Right lobe of liver (tissue), 6 donors: ENCODE results near the gene MAD2L1BP. TPM values are rescaled to one million over a fixed set of nuclear protein-coding genes. Genes with fewer than 3 reads are reported as not detected.
"Not testable (repeated sequence)": the region's sequence is repeated elsewhere in the genome, so short reads cannot be mapped to it uniquely, and the experiment has no call there.

Experiments
- ATAC-seq, 4 donors: fragments of 200-7000 bp; cut with Tn5 transposase; one replicate each; pipeline ENCODE4 v1.9.1; 2020; ENCODE audit warnings: mild to moderate bottlenecking in 4 of 4, moderate library complexity in 4 of 4
- DNase-seq, 3 donors: peaks; one replicate each; pipeline ENCODE4 v3.0.0-alpha.2; 2020
- H3K27ac ChIP-seq, 3 donors: fragments of 200-600 bp; one replicate each; pipeline ENCODE4 v1.8.0; 2022
- H3K27me3 ChIP-seq, 2 donors: fragments of 200-600 bp; one replicate each; pipeline ENCODE4 v1.8.0; 2022
- H3K36me3 ChIP-seq, 4 donors: fragments of 200-600 bp; sonication (generic) in 1 of 4; one replicate each; pipeline versions ENCODE4 v1.5.1 to v1.8.0; 2017 to 2022; ENCODE audit warnings: control low read depth in 1 of 4
- H3K4me1 ChIP-seq, 4 donors: fragments of 200-600 bp; sonication (generic) in 1 of 4; one replicate each; pipeline versions ENCODE4 v1.5.1 to v1.8.0; 2017 to 2022; ENCODE audit warnings: control low read depth in 1 of 4
- H3K4me3 ChIP-seq, 3 donors: fragments of 200-600 bp; one replicate each; pipeline ENCODE4 v1.8.0; 2022
- H3K9me3 ChIP-seq, 4 donors: fragments of 200-600 bp; sonication (generic) in 1 of 4; one replicate each; pipeline versions ENCODE4 v1.5.1 to v1.8.0; 2017 to 2022; ENCODE audit warnings: control low read depth in 1 of 4
- CTCF ChIP-seq, 4 donors: fragments of 200-600 bp in 3 of 4; fragments of 450-650 bp in 1 of 4; IDR thresholded peaks; one replicate each; pipeline versions ENCODE4 v1.5.1 to v1.8.0; 2016 to 2022; ENCODE audit warnings: antibody characterized with exemption in 4 of 4, mild to moderate bottlenecking in 2 of 4
- POLR2A ChIP-seq: fragments of 450-650 bp; IDR thresholded peaks from one replicate; pipeline ENCODE4 v1.6.1; 2017; ENCODE audit warnings: antibody characterized with exemption, mild to moderate bottlenecking
- WGBS: methylation state at CpG from one replicate; pipeline ENCODE4 v1.1.6; 2018; ENCODE audit warnings: low coverage, low lambda C conversion rate; ENCODE audit not compliant: insufficient coverage; ENCODE audit errors: missing lambda C conversion rate; 5-methylcytosine and 5-hydroxymethylcytosine counted together
- intact Hi-C, 2 donors: fragments of 100-400 bp; cut with DNase I; formaldehyde crosslinking; loops; one replicate each; pipeline versions ENCODE4 v1.11.2 to v1.14.1; 2022
- total RNA-seq, 6 experiments: library from RNA; depleted of rRNA in 2 of 6; stranded (reverse); fragments of >200 nt in 2 of 6; fragmentation: NEBNext Ultra II Directional in 3 of 6; extraction: Animal tissue kit (Norgen Biotek cat#: 25700) in 3 of 6; gene quantifications; one replicate each; pipeline versions ENCODE4 v1.1.0 to v1.2.4, GENCODE V29; 2016 to 2023
- donor health status: DM: no; HTN: yes; CAD: no.
- donor health status: DM: no; HTN: no; CAD: no.
- donor health status: DM: no; HTN: no; CAD: no.
- donor health status: DM: no; HTN: yes; CAD: no.
- donor health status: DM: no; HTN: yes; CAD: no.

The MAD2L1BP gene
- total RNA-seq, 6 experiments from 2014 or later, result 11.7 to 31.7 (median 14.6) TPM

- H3K4me1 ChIP-seq, result no peaks in the 10 kb centered on the region
- no peak for TF ChIP-seq CTCF (IDR thresholded peaks at IDR 0.05)
- no peak for TF ChIP-seq POLR2A
- ATAC-seq (no peak), DNase-seq (no peak)
- intact Hi-C loops, result no loop called here
- no peaks in the 10 kb centered on the region for H3K9me3 ChIP-seq
- H3K27ac ChIP-seq, result no peak overlapping the region
- peaks cover 0 to 10% (median 7%) of the 10 kb centered on the region in 4 donors for H3K36me3 ChIP-seq
- peak overlapping the region in 1 of 3 donors; percentile 46 for H3K4me3 ChIP-seq
- no peaks in the 10 kb centered on the region for H3K27me3 ChIP-seq
- 23% methylated on average over 9 of the region's 9 CpGs for WGBS
These were observed 9.9 kb downstream of the MAD2L1BP start for GRCh38 chr6:43645613-43645964.

DNA sequence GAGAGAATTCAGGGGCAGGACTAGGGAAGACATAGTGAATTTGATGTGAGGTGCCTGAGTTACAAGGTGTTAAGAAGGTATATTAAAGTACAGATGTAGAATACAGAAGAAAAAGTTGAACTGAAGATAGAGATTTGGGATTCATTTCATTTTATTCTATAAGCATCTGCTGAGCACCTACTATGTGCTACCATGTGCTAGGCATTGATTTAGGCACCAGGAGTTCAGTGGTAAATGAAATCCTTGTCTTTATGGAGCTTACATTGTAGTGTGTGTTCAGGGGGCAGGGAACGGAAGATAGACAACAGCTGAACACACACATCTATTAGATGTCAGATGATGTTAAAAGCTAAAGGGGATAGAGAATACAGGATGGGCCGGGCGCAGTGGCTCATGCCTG lies 12.0 kb downstream of the MAD2L1BP start:
- no peaks in the 10 kb centered on the region for H3K36me3 ChIP-seq
- intact Hi-C loops, result no loop called here
- H3K4me3 ChIP-seq, result no peak overlapping the region
- ATAC-seq, result no peak
- DNase-seq, result no peak
- TF ChIP-seq POLR2A, result no peak
- no peak for TF ChIP-seq CTCF (IDR thresholded peaks at IDR 0.05)
- WGBS, result 100% methylated on average over 3 of the region's 3 CpGs
- H3K27ac ChIP-seq, result no peak overlapping the region
- no peaks in the 10 kb centered on the region for H3K27me3 ChIP-seq
- H3K9me3 ChIP-seq, result no peaks in the 10 kb centered on the region
- H3K4me1 ChIP-seq, result no peaks in the 10 kb centered on the region

GRCh38 chr6:43648248-43648647 lies 12.6 kb downstream of the MAD2L1BP start:
- Histone ChIP-seq H3K27me3 (no peaks in the 10 kb centered on the region), H3K9me3 (no peaks in the 10 kb centered on the region), H3K4me3 (no peak overlapping the region), H3K36me3 (no peaks in the 10 kb centered on the region), H3K4me1 (no peaks in the 10 kb centered on the region), H3K27ac (no peak overlapping the region)
- no peak for DNase-seq
- ATAC-seq, result no peak
- intact Hi-C loops, result no loop called here
- 93% methylated on average over 2 of the region's 2 CpGs for WGBS
- no peak for TF ChIP-seq POLR2A
- no peak for TF ChIP-seq CTCF (IDR thresholded peaks at IDR 0.05)

DNA sequence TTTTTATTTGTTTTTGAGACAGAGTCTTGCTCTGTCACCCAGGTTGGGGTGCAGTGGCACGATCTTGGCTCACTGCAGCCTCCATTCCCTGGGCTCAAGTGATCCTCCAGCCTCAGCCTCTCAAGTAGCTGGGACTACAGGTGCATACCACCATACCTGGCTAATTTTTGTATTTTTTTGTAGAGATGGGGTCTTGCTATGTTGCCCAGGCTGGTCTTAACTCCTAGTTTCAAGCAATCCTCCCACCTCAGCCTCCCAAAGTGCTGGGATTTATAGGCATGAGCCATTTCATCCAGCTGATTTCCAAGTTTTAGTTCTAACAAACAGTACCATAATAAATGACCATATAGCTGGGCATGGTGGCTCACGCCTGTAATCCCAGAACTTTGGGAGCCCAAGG lies 17.2 kb downstream of the MAD2L1BP start:
- DNase-seq, H3K27me3 ChIP-seq, H3K36me3 ChIP-seq, ATAC-seq, intact Hi-C loops, H3K4me3 ChIP-seq, H3K9me3 ChIP-seq, H3K27ac ChIP-seq, H3K4me1 ChIP-seq: not testable (repeated sequence)
- 86% methylated on average over 2 of the region's 2 CpGs for WGBS

GRCh38 chr6:43657221-43657802 lies 21.7 kb downstream of the MAD2L1BP start:
- Histone ChIP-seq H3K36me3 (no peaks in the 10 kb centered on the region), H3K27ac (no peak overlapping the region), H3K27me3 (no peaks in the 10 kb centered on the region), H3K9me3 (no peaks in the 10 kb centered on the region), H3K4me3 (no peak overlapping the region), H3K4me1 (no peaks in the 10 kb centered on the region)
- intact Hi-C loops, result no loop called here
- 84% methylated on average over 3 of the region's 3 CpGs for WGBS
- DNase-seq (no peak), ATAC-seq (no peak)
- TF ChIP-seq POLR2A (no peak), CTCF (IDR thresholded peaks at IDR 0.05) (no peak)
